DND-41 (cell line): ENCODE measurements around the gene LIN7C.

ENCODE experiments used
- EZH2 ChIP-seq: IDR thresholded peaks from 3 replicates; pipeline ENCODE4 v1.6.1; 2012; ENCODE audit warnings: borderline replicate concordance, low read depth, mild to moderate bottlenecking, moderate library complexity, low read length, inconsistent platforms; ENCODE audit not compliant: severe bottlenecking
- TF ChIP-seq, protein P1 (sequence below): IDR thresholded peaks from 2 replicates; pipeline ENCODE4 v1.5.1; 2012; ENCODE audit warnings: borderline replicate concordance, low read length, moderate library complexity, mild to moderate bottlenecking; ENCODE audit not compliant: poor library complexity, severe bottlenecking; ENCODE audit errors: extremely low read depth

DNA sequence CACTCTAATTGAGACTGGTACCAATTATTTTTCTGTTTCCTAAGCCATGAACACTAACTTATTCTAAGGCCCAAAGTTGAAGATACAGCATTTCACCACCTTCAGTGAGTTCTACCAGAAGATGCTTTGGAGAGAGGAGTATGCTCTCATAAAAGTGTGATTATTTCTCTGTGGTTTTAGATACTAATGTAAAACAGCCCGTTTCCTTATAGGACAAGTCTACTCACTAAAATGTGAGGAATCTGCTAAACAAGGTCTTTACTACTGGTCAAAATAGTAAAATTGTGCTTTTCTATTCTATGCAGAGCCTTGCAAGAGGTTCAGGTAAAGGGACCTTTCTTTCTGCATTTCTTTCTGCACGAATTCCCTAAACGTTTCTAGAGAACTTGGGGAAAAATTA, 36.4 kb downstream of the LIN7C start:
- TF ChIP-seq, protein P1, sequence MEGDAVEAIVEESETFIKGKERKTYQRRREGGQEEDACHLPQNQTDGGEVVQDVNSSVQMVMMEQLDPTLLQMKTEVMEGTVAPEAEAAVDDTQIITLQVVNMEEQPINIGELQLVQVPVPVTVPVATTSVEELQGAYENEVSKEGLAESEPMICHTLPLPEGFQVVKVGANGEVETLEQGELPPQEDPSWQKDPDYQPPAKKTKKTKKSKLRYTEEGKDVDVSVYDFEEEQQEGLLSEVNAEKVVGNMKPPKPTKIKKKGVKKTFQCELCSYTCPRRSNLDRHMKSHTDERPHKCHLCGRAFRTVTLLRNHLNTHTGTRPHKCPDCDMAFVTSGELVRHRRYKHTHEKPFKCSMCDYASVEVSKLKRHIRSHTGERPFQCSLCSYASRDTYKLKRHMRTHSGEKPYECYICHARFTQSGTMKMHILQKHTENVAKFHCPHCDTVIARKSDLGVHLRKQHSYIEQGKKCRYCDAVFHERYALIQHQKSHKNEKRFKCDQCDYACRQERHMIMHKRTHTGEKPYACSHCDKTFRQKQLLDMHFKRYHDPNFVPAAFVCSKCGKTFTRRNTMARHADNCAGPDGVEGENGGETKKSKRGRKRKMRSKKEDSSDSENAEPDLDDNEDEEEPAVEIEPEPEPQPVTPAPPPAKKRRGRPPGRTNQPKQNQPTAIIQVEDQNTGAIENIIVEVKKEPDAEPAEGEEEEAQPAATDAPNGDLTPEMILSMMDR: no peak
- no peak for TF ChIP-seq EZH2
